Stomach (tissue), 9 donors: ENCODE data around the gene SNRNP25. TPM values are rescaled to one million over a fixed set of nuclear protein-coding genes. Genes with fewer than 3 reads are reported as not detected.
A peak's percentile ranks its signal among the peaks of the same experiment; 100 is the strongest.

Experiments
- DNase-seq, 2 donors: peaks; one replicate each; pipeline versions ENCODE4 v3.0.0 to v3.0.0-alpha.2; 2013 to 2019
- H3K27ac ChIP-seq, 5 donors: fragments of 200-600 bp in 4 of 5; sonication (generic) in 4 of 5; one replicate each; pipeline ENCODE4 v1.5.1; 2013 to 2019; ENCODE audit warnings: mild to moderate bottlenecking in 1 of 5, moderate library complexity in 1 of 5
- H3K27me3 ChIP-seq, 3 donors: fragments of 200-600 bp; sonication (generic); one replicate each; pipeline ENCODE4 v1.5.1; 2017 to 2019; ENCODE audit warnings: mixed run types in 1 of 3
- H3K36me3 ChIP-seq, 4 donors: fragments of 200-600 bp; sonication (generic); 1 replicate in 3 of 4; 2 replicates in 1 of 4; pipeline ENCODE4 v1.5.1; 2016 to 2019
- H3K4me1 ChIP-seq, 4 donors: fragments of 200-600 bp; sonication (generic); one replicate each; pipeline ENCODE4 v1.5.1; 2016 to 2019
- H3K4me3 ChIP-seq, 4 donors: fragments of 200-600 bp; sonication (generic) in 3 of 4; one replicate each; pipeline ENCODE4 v1.5.1; 2016 to 2019; ENCODE audit warnings: mild to moderate bottlenecking in 1 of 4
- H3K9me3 ChIP-seq, 4 donors: fragments of 200-600 bp; sonication (generic); one replicate each; pipeline ENCODE4 v1.5.1; 2016 to 2019
- EP300 ChIP-seq: sonication (generic); formaldehyde crosslinking; IDR thresholded peaks from one replicate; pipeline ENCODE4 v1.6.1; 2017; ENCODE audit warnings: antibody characterized with exemption
- POLR2A ChIP-seq, 4 donors: fragments of 450-650 bp; IDR thresholded peaks; one replicate each; pipeline ENCODE4 v1.6.1; 2016; ENCODE audit warnings: antibody characterized with exemption in 4 of 4, control low read depth in 2 of 4, mild to moderate bottlenecking in 1 of 4, moderate library complexity in 1 of 4
- POLR2AphosphoS5 ChIP-seq, 3 donors: sonication (generic); formaldehyde crosslinking; IDR thresholded peaks; one replicate each; pipeline ENCODE4 v1.6.1; 2016; ENCODE audit warnings: antibody characterized with exemption in 3 of 3
- WGBS, 5 donors: extraction: QIAGEN DNeasy Blood & Tissue Kit in 3 of 5; methylation state at CpG; one replicate each; pipeline versions ENCODE4 v1.1.5 to v1.1.7; 2013 to 2018; 5-methylcytosine and 5-hydroxymethylcytosine counted together
- intact Hi-C: fragments of 100-400 bp; cut with DNase I; formaldehyde crosslinking; loops from one replicate; pipeline ENCODE4 v1.15.1; 2023; ENCODE audit warnings: low total_unique reads
- polyA plus RNA-seq, 3 donors: library from polyadenylated mRNA; stranded (reverse); fragments of 200-250 nt; gene quantifications; one replicate each; pipeline ENCODE4 v1.2.3, GENCODE V29; 2013
- total RNA-seq, 5 donors: library from RNA; depleted of rRNA; stranded (reverse); fragments of >200 nt; gene quantifications; one replicate each; pipeline versions ENCODE4 v1.1.0 to v1.2.3, GENCODE V29; 2014 to 2016
- TF ChIP-seq, protein P1 (sequence below), 7 experiments: fragments of 450-650 bp in 4 of 7; fragments of 200-600 bp in 3 of 7; sonication (generic) in 3 of 7; IDR thresholded peaks; one replicate each; pipeline ENCODE4 v1.5.1; 2016 to 2019; ENCODE audit warnings: antibody characterized with exemption in 7 of 7, control low read depth in 2 of 7, mild to moderate bottlenecking in 1 of 7
- donor health status: healthy with polysubstance abuse.
- donor health status: Bipolar disorder and iron deficiency.
- donor health status: healthy.

Gene SNRNP25
- total and polyA plus RNA-seq, 8 donors, result 2.3 to 40.2 (median 19.3) TPM

DNA sequence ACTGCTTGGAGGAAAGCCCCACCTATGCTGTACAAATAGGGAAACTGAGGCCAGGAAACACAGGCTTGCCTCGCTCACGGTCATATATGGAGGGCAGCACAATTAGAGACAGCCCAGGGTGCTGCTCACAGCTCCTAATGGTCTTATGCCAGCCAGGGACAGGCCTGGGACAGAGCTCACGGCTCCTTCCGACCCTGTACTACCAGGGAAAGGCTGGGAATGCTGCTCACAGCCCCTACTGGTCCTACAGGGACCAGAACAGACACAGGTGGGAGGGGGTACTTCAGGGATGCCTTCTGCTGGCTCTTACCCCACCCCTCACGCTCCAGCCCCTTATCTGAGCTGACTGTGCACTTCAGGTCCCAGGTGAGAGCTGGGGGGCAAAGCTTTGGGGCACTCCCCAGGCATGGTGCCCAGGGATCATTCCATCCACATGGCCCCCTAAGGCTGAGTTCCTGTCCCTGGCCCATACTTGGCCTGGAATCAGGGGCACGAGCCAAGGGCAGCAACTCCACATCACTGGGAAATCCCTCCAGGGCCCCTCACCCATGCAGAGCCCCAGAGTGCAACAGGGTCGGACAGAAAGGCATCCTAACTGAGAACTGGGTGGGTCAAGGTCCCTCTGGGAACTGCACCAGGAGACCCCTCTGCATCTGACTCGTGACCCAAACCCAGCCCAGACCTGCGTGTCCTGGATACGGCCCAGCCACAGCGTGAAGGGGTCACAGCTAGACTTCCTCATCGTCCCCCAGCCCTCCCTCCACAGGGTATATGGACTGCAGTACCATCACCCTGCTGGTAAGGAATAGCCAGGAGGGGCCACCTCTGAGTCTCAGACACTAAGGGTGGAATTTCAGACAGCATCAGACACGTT lies 12.9 kb downstream of the SNRNP25 start:
- intact Hi-C loops, result no loop called here
- Histone ChIP-seq H3K4me3 (no peak overlapping the region), H3K27ac (peak overlapping the region in 1 of 5 donors; percentile 34), H3K27me3 (peaks cover 0 to 8% (median 0%) of the 10 kb centered on the region in 3 donors), H3K36me3 (peaks cover 29 to 35% (median 33%) of the 10 kb centered on the region in 4 donors), H3K9me3 (no peaks in the 10 kb centered on the region), H3K4me1 (peaks cover 25 to 63% (median 47%) of the 10 kb centered on the region in 4 donors)
- TF ChIP-seq, protein P1, sequence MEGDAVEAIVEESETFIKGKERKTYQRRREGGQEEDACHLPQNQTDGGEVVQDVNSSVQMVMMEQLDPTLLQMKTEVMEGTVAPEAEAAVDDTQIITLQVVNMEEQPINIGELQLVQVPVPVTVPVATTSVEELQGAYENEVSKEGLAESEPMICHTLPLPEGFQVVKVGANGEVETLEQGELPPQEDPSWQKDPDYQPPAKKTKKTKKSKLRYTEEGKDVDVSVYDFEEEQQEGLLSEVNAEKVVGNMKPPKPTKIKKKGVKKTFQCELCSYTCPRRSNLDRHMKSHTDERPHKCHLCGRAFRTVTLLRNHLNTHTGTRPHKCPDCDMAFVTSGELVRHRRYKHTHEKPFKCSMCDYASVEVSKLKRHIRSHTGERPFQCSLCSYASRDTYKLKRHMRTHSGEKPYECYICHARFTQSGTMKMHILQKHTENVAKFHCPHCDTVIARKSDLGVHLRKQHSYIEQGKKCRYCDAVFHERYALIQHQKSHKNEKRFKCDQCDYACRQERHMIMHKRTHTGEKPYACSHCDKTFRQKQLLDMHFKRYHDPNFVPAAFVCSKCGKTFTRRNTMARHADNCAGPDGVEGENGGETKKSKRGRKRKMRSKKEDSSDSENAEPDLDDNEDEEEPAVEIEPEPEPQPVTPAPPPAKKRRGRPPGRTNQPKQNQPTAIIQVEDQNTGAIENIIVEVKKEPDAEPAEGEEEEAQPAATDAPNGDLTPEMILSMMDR (IDR thresholded peaks at IDR 0.05), result no peak
- TF ChIP-seq POLR2A (IDR thresholded peaks at IDR 0.05), result no peak
- no peak for TF ChIP-seq POLR2AphosphoS5 (IDR thresholded peaks at IDR 0.05)
- no peak for TF ChIP-seq EP300
- no peak for DNase-seq
- 69 to 100% (median 82%) methylated on average over 3 to 13 of the region's 13 CpGs for WGBS, 5 donors

DNA sequence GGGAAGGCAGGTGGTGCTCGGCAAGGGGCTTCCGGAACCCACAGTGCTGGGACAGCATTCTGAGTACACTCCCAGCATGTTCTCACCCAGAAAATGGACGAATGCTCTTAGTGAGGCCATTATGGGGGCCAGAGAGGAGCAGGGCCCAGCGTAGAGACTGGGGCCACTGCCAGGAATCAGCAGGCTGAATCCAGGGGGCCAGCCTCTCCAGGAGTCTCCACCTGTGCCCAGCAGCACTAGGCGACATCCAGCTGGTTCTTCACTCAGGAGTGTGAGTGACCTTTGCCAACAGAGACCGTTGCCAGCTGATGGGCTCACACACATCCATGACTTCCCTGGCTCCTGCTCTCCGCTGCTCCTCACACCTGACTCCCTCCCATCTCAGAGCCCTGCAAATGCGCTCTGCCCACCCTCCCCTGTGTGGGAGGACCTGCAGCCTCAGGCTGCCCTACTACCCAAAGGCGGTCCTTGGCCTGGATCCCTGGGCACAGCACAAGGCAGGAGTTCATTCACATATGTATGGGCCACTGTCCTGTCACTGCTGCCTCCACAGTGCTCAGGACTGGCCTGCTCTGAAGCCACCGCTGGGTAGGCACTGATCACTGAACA lies 13.7 kb downstream of the SNRNP25 start:
- Histone ChIP-seq H3K4me1 (peaks cover 25 to 64% (median 50%) of the 10 kb centered on the region in 4 donors), H3K9me3 (no peaks in the 10 kb centered on the region), H3K4me3 (no peak overlapping the region), H3K36me3 (peaks cover 22 to 28% (median 26%) of the 10 kb centered on the region in 4 donors), H3K27me3 (peaks cover 0 to 15% (median 0%) of the 10 kb centered on the region in 3 donors), H3K27ac (peak overlapping the region in 1 of 5 donors; percentile 34)
- no peak for TF ChIP-seq POLR2AphosphoS5 (IDR thresholded peaks at IDR 0.05)
- TF ChIP-seq, protein P1 (IDR thresholded peaks at IDR 0.05), result no peak
- TF ChIP-seq EP300, result no peak
- no peak for TF ChIP-seq POLR2A (IDR thresholded peaks at IDR 0.05)
- intact Hi-C loops, result no loop called here
- peak in 1 of 2 donors; percentile 46 for DNase-seq
- WGBS, 5 donors, result 78 to 87% (median 84%) methylated on average over 7 to 10 of the region's 10 CpGs

DNA sequence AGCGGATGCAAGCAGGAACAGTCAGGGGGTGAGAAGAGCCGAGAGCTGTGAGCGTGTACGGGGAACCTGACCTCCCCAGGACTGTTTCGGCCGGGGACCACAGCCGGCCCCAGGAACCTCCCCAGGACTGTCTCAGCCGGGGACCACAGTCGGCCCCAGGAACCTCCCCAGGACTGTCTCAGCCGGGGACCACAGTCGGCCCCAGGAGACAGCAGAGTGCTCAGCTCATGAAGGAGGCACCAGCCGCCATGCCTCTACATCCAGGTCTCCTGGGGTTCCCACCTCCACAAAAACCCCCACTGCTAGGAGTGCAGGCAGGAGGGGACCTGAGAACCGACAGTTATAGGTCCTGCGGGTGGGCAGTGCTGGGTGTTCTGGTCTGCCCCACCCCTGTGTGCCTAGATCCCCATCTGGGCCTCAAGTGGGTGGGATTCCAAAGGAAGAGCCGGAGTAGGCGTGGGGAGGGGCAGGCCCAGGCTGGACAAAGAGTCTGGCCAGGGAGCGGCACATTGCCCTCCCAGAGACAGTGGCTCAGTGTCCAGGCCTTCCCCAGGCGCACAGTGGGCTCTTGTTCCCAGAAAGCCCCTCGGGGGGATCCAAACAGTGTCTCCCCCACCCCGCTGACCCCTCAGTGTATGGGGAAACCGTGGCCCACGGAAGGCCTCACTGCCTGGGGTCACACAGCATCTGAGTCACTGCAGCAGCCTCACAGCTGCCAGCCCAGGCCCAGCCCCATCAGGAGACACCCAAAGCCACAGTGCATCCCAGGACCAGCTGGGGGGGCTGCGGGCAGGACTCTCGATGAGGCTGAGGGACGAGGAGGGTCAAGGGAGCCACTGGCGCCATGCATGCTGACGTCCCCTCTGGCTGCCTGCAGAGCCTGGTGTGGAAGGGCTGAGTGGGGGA lies 14.5 kb downstream of the SNRNP25 start:
- no peak overlapping the region for H3K4me3 ChIP-seq
- peaks cover 15 to 20% (median 17%) of the 10 kb centered on the region in 4 donors for H3K36me3 ChIP-seq
- peaks cover 25 to 71% (median 57%) of the 10 kb centered on the region in 4 donors for H3K4me1 ChIP-seq
- TF ChIP-seq POLR2AphosphoS5 (IDR thresholded peaks at IDR 0.05), result no peak
- no peak for TF ChIP-seq EP300
- TF ChIP-seq, protein P1 (IDR thresholded peaks at IDR 0.05), result no peak
- no peak for TF ChIP-seq POLR2A (IDR thresholded peaks at IDR 0.05)
- peaks cover 0 to 22% (median 0%) of the 10 kb centered on the region in 3 donors for H3K27me3 ChIP-seq
- DNase-seq, result peak in 1 of 2 donors; percentile 72
- no peaks in the 10 kb centered on the region for H3K9me3 ChIP-seq
- WGBS, 5 donors, result 75 to 87% (median 81%) methylated on average over 23 to 27 of the region's 27 CpGs
- H3K27ac ChIP-seq, result peak overlapping the region in 1 of 5 donors; percentile 34
- intact Hi-C loops, result loop anchor here (2.0 kb wide), 1 partner anchor 29 kb away; no protein-coding TSS in a partner anchor
